Limb (tissue), 2 donors: ENCODE measurements around the gene REL.
"Not testable (repeated sequence)": the region's sequence is repeated elsewhere in the genome, so short reads cannot be mapped to it uniquely, and the experiment has no call there.

Experiments
- DNase-seq, 2 donors: peaks; one replicate each; pipeline ENCODE4 v3.0.0-alpha.2; 2016; ENCODE audit errors: extremely low spot score in 2 of 2

REL gene

GRCh38 chr2:60925994-60926740 is 44.8 kb downstream of the REL start:
- DNase-seq: no peak

GRCh38 chr2:60926741-60927552 is 45.6 kb downstream of the REL start:
- DNase-seq: peak in 1 of 2 donors; percentile 7

GRCh38 chr2:60932061-60932460 is 50.7 kb downstream of the REL start:
- not testable (repeated sequence) for DNase-seq

GRCh38 chr2:60932954-60933353 is 51.6 kb downstream of the REL start:
- DNase-seq: no peak

- DNase-seq: no peak
Measured at GRCh38 chr2:60934165-60934722, 52.9 kb downstream of the REL start.

GRCh38 chr2:60936757-60937156 is 55.4 kb downstream of the REL start:
- no peak for DNase-seq

GRCh38 chr2:60938301-60938700 is 56.9 kb downstream of the REL start:
- DNase-seq: no peak

- DNase-seq: no peak
Measured at GRCh38 chr2:60939622-60940021, 58.2 kb downstream of the REL start.

- DNase-seq: no peak
Measured at GRCh38 chr2:60945341-60945740, 64.0 kb downstream of the REL start.

GRCh38 chr2:60947056-60947455 is 65.7 kb downstream of the REL start:
- no peak for DNase-seq

GRCh38 chr2:60948161-60948560 is 66.8 kb downstream of the REL start:
- no peak for DNase-seq

- no peak for DNase-seq
Measured at GRCh38 chr2:60948926-60949579, 67.7 kb downstream of the REL start.

- DNase-seq: no peak
Measured at GRCh38 chr2:60954139-60954538, 72.8 kb downstream of the REL start.

- DNase-seq: no peak
Measured at GRCh38 chr2:60957224-60957623, 75.8 kb downstream of the REL start.

GRCh38 chr2:60957643-60958042 is 76.3 kb downstream of the REL start:
- no peak for DNase-seq

GRCh38 chr2:60958361-60958760 is 77.0 kb downstream of the REL start:
- no peak for DNase-seq

- no peak for DNase-seq
Measured at GRCh38 chr2:60958800-60959199, 77.4 kb downstream of the REL start.

- DNase-seq: no peak
Measured at GRCh38 chr2:60959501-60959900, 78.1 kb downstream of the REL start.

GRCh38 chr2:60960706-60961105 is 79.3 kb downstream of the REL start:
- no peak for DNase-seq

- DNase-seq: no peak
Measured at GRCh38 chr2:60961457-60961856, 80.1 kb downstream of the REL start.

GRCh38 chr2:60962528-60962927 is 81.2 kb downstream of the REL start:
- no peak for DNase-seq

- no peak for DNase-seq
Measured at GRCh38 chr2:60963190-60963589, 81.8 kb downstream of the REL start.
